BE2C (cell line): ENCODE measurements around the gene TRIM36.

ENCODE experiments used
- DNase-seq: peaks from one replicate; pipeline ENCODE4 v3.0.0-alpha.2; 2020
- H3K27me3 ChIP-seq: fragments of 250-450 bp; sonication (Bioruptor Pico); 2 replicates; pipeline ENCODE4 v1.5.1; 2020; ENCODE audit warnings: mild to moderate bottlenecking
- H3K36me3 ChIP-seq: fragments of 250-450 bp; sonication (Bioruptor Pico); 2 replicates; pipeline ENCODE4 v1.5.1; 2020; ENCODE audit warnings: mild to moderate bottlenecking
- H3K4me1 ChIP-seq: fragments of 250-450 bp; sonication (Bioruptor Pico); 2 replicates; pipeline ENCODE4 v1.5.1; 2020
- H3K4me3 ChIP-seq: 2 replicates; pipeline ENCODE4 v1.5.1; 2011; ENCODE audit warnings: low read depth, low read length
- H3K9me3 ChIP-seq: fragments of 250-450 bp; sonication (Bioruptor Pico); 2 replicates; pipeline ENCODE4 v1.5.1; 2020
- CTCF ChIP-seq: IDR thresholded peaks from 2 replicates; pipeline ENCODE4 v1.5.1; 2012; ENCODE audit warnings: mild to moderate bottlenecking, low read depth, low read length

Gene TRIM36

DNA sequence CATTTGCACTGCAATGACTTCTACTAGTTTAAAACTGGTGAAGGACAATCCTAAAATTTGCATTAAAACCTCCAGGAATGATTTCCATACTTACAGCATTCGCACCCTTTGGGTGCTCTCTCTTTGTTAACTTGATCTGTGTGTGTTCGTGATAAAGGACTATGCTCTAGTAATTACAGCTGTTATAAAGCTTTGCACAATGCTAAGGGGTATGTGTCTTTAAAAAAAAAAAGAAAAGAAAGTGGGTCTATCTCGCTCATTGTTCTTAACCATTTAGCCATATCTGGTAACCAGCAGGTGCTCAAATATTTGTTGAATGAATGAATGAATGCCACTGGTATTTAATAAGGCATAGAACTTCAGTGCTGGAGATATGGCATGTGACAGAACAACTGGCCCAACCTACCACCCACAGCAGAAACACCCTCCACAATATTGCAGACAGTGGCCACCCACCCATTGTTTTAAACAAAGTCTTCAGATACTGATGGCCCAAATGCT is 8.7 kb downstream of the TRIM36 start:
- Histone ChIP-seq H3K36me3 (no peaks in the 10 kb centered on the region), H3K27me3 (no peaks in the 10 kb centered on the region), H3K4me3 (no peak overlapping the region), H3K4me1 (no peaks in the 10 kb centered on the region), H3K9me3 (no peaks in the 10 kb centered on the region)
- DNase-seq: no peak
- TF ChIP-seq CTCF: no peak

- Histone ChIP-seq H3K36me3 (no peaks in the 10 kb centered on the region), H3K4me3 (no peak overlapping the region), H3K9me3 (no peaks in the 10 kb centered on the region), H3K4me1 (peaks cover 4% of the 10 kb centered on the region; the same call in 1 of the 2 replicates), H3K27me3 (no peaks in the 10 kb centered on the region)
- no peak for DNase-seq
- TF ChIP-seq CTCF: no peak
These were observed 18.4 kb downstream of the TRIM36 start for GRCh38 chr5:115151208-115151805.

- no peaks in the 10 kb centered on the region for H3K27me3 ChIP-seq
- H3K4me1 ChIP-seq: peaks cover 4% of the 10 kb centered on the region; the same call in 1 of the 2 replicates
- no peaks in the 10 kb centered on the region for H3K36me3 ChIP-seq
- TF ChIP-seq CTCF: 0 out of 2 replicates have a peak, but pooled peaks have one; percentile 10
- H3K4me3 ChIP-seq: no peak overlapping the region
- no peak for DNase-seq
- H3K9me3 ChIP-seq: no peaks in the 10 kb centered on the region
These were observed 19.2 kb downstream of the TRIM36 start for GRCh38 chr5:115150512-115150911.

- no peak for DNase-seq
- H3K4me1 ChIP-seq: peaks cover 9% of the 10 kb centered on the region; the same call in 1 of the 2 replicates
- no peak overlapping the region for H3K4me3 ChIP-seq
- no peak for TF ChIP-seq CTCF
- H3K27me3 ChIP-seq: no peaks in the 10 kb centered on the region
- no peaks in the 10 kb centered on the region for H3K9me3 ChIP-seq
- no peaks in the 10 kb centered on the region for H3K36me3 ChIP-seq
These were observed 22.7 kb downstream of the TRIM36 start for GRCh38 chr5:115147052-115147451.

GRCh38 chr5:115136294-115136693 is 33.4 kb downstream of the TRIM36 start:
- TF ChIP-seq CTCF: no peak
- no peaks in the 10 kb centered on the region for H3K36me3 ChIP-seq
- H3K4me1 ChIP-seq: peaks cover 10% of the 10 kb centered on the region
- no peaks in the 10 kb centered on the region for H3K9me3 ChIP-seq
- H3K27me3 ChIP-seq: no peaks in the 10 kb centered on the region
- H3K4me3 ChIP-seq: no peak overlapping the region
- DNase-seq: no peak

DNA sequence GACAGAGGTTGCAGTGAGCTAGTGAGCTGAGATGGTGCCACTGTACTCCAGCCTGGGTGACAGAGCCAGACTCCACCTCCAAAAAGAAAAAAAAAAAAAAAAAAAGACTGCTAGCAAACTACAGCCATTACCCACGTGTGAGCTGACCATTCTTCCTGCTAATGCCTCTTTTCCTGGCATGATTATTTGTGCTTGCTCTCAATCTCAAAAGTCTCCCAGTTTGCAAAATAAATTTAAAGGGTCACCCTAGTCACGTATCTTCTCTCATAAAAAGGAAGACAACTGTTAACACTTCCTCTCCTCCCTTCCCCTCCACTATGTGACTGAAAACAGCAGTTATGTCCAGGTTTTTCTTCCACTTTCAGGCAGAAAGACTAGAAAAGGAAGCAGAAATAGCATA is 37.2 kb downstream of the TRIM36 start:
- no peak for TF ChIP-seq CTCF
- Histone ChIP-seq H3K9me3 (no peaks in the 10 kb centered on the region), H3K4me1 (0 out of 2 replicates have a peak, but pooled peaks cover 2% of the 10 kb centered on the region), H3K36me3 (no peaks in the 10 kb centered on the region), H3K4me3 (no peak overlapping the region), H3K27me3 (no peaks in the 10 kb centered on the region)
- DNase-seq: no peak
